Retinal pigment epithelial cell (primary cell): ENCODE measurements around the gene OR1E1.
"Not testable (repeated sequence)": the region's sequence is repeated elsewhere in the genome, so short reads cannot be mapped to it uniquely, and the experiment has no call there.

Experiments used
- DNase-seq: peaks from one replicate; pipeline ENCODE4 v3.0.0-alpha.2; 2010; ENCODE audit warnings: low read depth
- H3K4me3 ChIP-seq: 2 replicates; pipeline ENCODE4 v1.5.1; 2011; ENCODE audit warnings: mild to moderate bottlenecking, low read length, control low read depth, moderate library complexity
- TF ChIP-seq, protein P1 (sequence below): conservative IDR thresholded peaks from 2 replicates; pipeline ENCODE4 v1.5.1; 2011; ENCODE audit warnings: low read depth, low read length, control low read depth, inconsistent platforms

OR1E1 gene, protein sequence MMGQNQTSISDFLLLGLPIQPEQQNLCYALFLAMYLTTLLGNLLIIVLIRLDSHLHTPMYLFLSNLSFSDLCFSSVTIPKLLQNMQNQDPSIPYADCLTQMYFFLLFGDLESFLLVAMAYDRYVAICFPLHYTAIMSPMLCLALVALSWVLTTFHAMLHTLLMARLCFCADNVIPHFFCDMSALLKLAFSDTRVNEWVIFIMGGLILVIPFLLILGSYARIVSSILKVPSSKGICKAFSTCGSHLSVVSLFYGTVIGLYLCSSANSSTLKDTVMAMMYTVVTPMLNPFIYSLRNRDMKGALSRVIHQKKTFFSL

DNA sequence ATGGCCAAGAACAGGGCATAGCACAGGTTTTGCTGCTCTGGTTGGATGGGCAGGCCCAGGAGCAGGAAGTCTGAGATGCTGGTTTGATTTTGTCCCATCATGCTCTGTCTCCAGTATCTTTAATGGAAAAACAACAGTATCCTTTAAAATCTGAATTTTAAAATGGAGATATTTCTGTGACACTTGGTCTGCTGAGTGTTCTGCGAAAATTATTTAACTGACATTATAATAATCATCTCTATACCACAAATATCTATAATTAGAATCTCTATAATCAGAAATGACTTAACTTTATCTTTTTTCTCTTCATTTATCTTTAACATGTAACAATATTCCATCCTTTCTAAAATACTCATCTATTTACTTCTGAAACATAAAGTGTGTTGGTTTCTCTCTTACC, at the start of gene OR1E1:
Gene OR1E1, minus strand, starts transcription at position 101 of the 400 bp plus-strand sequence. Its CDS starts 0 bp downstream, at position 101.
- no peak within 1 kb of the TSS for H3K4me3 ChIP-seq
- no peak for DNase-seq
- TF ChIP-seq, protein P1, sequence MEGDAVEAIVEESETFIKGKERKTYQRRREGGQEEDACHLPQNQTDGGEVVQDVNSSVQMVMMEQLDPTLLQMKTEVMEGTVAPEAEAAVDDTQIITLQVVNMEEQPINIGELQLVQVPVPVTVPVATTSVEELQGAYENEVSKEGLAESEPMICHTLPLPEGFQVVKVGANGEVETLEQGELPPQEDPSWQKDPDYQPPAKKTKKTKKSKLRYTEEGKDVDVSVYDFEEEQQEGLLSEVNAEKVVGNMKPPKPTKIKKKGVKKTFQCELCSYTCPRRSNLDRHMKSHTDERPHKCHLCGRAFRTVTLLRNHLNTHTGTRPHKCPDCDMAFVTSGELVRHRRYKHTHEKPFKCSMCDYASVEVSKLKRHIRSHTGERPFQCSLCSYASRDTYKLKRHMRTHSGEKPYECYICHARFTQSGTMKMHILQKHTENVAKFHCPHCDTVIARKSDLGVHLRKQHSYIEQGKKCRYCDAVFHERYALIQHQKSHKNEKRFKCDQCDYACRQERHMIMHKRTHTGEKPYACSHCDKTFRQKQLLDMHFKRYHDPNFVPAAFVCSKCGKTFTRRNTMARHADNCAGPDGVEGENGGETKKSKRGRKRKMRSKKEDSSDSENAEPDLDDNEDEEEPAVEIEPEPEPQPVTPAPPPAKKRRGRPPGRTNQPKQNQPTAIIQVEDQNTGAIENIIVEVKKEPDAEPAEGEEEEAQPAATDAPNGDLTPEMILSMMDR, result no peak

DNA sequence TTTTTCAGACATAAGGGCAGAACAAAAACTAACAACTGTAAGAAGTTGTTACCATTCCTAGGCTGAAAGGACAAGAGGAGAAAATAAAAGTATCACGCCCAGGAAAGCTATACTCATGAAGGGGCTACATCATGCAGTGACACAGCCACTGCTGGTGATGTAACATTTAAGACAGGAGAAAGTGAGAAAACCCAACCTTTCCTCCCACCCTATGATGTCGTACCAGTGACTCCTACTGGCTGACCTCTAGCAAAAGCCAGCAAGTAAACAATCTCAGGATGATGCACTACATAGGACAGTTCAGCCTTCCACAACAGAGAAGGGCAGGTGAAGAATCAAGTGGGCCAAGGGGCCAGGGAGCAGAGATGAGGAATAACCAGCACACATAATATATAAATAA, 49.4 kb upstream of the OR1E1 start:
- TF ChIP-seq, protein P1, result no peak
- no peak for DNase-seq
- no peak overlapping the region for H3K4me3 ChIP-seq

DNA sequence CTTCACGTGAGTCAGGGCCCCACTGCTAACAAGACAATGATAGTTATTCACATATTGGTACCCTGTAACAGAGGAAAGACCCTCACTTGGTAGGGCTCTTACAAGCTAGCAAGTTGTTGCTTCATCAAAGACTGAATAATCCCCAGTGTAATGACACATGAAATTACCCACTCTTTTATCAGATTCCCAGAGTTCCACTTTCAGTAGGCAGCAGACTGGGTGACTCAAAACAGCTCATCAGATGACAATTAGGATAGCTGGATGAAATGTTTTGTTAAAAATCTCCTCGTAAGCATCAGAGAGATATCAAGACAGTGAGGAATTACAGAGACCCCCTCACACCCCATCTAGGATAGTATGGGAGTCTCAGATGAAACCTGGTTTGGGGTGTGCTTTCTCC, 42.2 kb upstream of the OR1E1 start:
- H3K4me3 ChIP-seq, result no peak overlapping the region
- DNase-seq, result no peak
- TF ChIP-seq, protein P1, result no peak

DNA sequence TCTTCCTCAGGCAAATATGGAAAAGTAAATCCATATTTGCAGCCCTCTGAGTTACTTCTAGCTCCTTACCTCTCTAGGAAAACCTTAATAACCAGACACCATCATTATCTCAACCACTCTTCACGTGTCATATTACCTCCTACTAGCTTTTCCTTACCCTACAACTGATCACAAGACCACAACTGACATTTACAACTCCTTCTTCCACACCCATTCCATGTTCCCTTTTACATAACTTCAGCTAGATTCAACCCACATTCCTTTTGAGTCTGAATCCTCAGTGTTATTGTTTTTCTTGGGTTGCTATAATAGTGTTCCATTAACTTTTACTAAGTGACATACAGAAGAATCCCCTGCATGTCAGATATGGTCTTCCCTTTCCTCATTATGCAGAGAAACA, 40.2 kb upstream of the OR1E1 start:
- H3K4me3 ChIP-seq, result no peak overlapping the region
- TF ChIP-seq, protein P1, result no peak
- DNase-seq, result no peak

DNA sequence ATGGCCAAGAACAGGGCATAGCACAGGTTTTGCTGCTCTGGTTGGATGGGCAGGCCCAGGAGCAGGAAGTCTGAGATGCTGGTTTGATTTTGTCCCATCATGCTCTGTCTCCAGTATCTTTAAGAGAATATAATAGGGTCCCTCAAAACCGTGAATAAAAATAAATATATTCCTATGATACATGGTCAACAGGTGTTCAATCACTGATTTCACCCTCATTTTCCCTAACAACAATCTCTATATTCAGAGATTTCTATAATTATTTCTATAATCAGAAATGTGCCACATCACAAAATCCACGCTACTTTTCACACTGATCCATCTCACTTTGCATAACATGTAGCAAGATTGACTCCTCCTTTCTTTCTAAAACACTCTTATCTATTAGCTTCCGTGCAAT, 35.5 kb upstream of the OR1E1 start, which contains the start of gene OR1E2:
Gene OR1E2, minus strand, starts transcription at position 101 of the 400 bp plus-strand sequence. Its CDS starts 0 bp downstream, at position 101.
- TF ChIP-seq, protein P1, result no peak
- no peak within 1 kb of the TSS for H3K4me3 ChIP-seq
- no peak for DNase-seq

DNA sequence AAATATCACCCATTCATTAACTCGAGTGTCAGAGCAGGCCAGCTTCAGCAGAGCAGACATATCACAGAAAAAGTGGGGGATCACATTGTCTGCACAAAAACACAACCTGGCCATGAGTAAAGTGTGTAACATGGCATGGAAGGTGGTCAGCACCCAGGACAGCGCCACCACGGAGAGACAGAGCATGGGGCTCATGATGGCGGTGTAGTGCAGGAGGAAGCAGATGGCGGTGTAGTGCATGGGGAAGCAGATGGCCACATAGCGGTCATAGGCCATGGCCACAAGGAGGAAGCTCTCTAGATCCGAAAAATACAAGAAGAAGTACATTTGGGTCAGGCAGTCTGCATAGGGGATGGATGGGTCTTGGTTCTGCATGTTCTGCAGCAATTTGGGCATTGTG, 35.0 kb upstream of the OR1E1 start:
- H3K4me3 ChIP-seq, DNase-seq: not testable (repeated sequence)

DNA sequence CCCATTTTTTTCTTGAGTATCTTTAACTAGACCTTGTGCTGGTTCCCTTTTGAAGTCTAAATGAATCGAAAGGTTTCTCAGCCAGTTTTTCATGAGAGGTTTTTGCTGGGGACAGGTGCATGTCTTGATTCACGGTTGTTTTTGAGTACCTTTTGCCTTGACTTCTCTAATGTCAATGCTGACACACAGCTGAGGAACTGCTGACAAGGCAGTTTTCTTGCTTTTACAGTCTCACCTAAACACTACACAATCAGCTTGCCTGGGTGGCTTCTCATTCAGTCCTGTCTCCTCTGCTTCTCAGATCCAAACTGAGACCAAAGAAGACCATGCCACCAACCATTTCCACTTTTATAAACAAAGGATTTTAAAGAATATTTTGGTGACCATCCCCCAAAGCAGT, 20.0 kb upstream of the OR1E1 start:
- DNase-seq, result no peak
- no peak overlapping the region for H3K4me3 ChIP-seq
- TF ChIP-seq, protein P1, result no peak

DNA sequence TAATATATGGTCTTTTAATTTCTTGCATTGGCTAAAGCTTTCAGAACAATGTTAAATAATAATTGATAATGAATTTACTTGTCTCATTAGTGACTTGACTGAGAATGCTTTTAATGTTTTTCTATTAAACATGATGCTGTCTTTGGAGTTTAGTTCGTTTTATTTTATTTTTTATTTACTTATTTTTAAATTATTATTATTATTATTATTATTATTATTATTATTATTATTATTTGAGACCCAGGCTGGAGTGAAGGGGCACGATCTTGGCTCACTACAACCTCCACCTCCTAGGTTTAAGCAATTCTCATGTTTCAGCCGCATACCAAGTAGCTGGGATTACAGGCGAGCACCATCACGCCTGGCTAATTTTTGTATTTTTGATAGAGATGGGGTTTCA, 17.4 kb upstream of the OR1E1 start:
- TF ChIP-seq, protein P1, result no peak
- no peak overlapping the region for H3K4me3 ChIP-seq
- no peak for DNase-seq

DNA sequence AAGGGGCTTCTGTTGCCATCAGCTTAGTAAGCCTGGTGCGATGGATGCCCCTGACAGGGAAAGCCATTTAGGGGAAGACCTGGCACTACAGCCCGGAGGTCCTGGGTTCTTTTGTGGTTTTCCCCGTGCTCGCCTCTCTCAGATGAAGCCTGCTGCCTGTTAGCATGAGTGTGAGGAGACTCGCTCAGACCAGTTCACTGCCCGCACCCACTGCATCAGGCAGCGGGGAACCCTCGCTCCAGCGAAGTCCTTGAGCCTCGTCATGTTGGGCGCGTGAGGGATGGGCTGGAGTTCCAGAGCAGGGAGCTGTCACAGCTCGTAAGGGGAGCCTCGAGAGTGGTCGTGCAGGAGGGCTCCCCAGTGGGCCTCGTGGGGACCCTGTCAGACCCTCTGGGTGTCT, 14.0 kb upstream of the OR1E1 start:
- DNase-seq, H3K4me3 ChIP-seq: not testable (repeated sequence)
